ENCODE measurements around the gene CHN1.

- no peak for TF ChIP-seq CTBP1 (IDR thresholded peaks at IDR 0.05; ENCODE audit: borderline replicate concordance)
- no peak for TF ChIP-seq FOXM1 (IDR thresholded peaks at IDR 0.05; ENCODE audit: borderline replicate concordance)
- TF ChIP-seq BHLHE40 (IDR thresholded peaks at IDR 0.05; ENCODE audit: borderline replicate concordance): no peak
- TF ChIP-seq NFRKB (IDR thresholded peaks at IDR 0.05): no peak
- no peak for TF ChIP-seq LEF1 (IDR thresholded peaks at IDR 0.05; ENCODE audit: borderline replicate concordance)
- TF ChIP-seq SP1 (IDR thresholded peaks at IDR 0.05): no peak
- no peak for TF ChIP-seq ELF4 (IDR thresholded peaks at IDR 0.05)
These were observed 224.3 kb downstream of the CHN1 start for GRCh38 chr2:174780856-174781255.
